ENCODE measurements around the gene RNF121.

DNA sequence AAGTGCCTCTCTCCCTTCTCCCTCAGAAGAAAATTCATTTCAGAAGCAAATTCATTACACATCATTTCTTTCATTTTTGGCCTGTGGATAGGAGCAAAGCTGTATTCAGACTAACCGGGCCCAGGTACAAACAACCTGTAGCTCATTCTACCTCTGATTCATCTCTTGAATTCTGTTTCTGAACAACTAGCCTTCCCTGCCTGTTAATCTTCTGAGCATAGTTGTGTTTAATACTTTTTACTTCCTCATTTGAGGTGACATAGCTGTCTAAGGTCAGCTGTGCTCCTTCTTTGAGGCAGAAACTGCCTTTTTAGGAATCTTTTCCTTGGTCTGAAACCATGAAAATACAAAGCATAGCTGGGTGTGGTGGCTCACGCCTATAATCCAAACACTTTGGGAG is 57.3 kb downstream of the RNF121 start:
- TF ChIP-seq, protein P1, sequence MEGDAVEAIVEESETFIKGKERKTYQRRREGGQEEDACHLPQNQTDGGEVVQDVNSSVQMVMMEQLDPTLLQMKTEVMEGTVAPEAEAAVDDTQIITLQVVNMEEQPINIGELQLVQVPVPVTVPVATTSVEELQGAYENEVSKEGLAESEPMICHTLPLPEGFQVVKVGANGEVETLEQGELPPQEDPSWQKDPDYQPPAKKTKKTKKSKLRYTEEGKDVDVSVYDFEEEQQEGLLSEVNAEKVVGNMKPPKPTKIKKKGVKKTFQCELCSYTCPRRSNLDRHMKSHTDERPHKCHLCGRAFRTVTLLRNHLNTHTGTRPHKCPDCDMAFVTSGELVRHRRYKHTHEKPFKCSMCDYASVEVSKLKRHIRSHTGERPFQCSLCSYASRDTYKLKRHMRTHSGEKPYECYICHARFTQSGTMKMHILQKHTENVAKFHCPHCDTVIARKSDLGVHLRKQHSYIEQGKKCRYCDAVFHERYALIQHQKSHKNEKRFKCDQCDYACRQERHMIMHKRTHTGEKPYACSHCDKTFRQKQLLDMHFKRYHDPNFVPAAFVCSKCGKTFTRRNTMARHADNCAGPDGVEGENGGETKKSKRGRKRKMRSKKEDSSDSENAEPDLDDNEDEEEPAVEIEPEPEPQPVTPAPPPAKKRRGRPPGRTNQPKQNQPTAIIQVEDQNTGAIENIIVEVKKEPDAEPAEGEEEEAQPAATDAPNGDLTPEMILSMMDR (IDR thresholded peaks at IDR 0.05; ENCODE audit: borderline replicate concordance, extremely low read depth, low read length, poor library complexity, severe bottlenecking): no peak
- no peak for TF ChIP-seq EZH2 (IDR thresholded peaks at IDR 0.05; ENCODE audit: borderline replicate concordance, low read depth, low read length, severe bottlenecking)

Measured in DND-41 (cell line).